GM18951 (cell line): ENCODE measurements around the gene RHBDF2.
"Not testable (repeated sequence)": the region's sequence is repeated elsewhere in the genome, so short reads cannot be mapped to it uniquely, and the experiment has no call there.

Experiments used
- POLR2A ChIP-seq: IDR thresholded peaks from 4 replicates; pipeline ENCODE4 v1.6.1; 2011; ENCODE audit warnings: mild to moderate bottlenecking; ENCODE audit not compliant: insufficient read length, insufficient read depth; ENCODE audit errors: extremely low read depth
- in situ Hi-C: fragments of 300-500 bp; cut with MboI; formaldehyde crosslinking; loops from one replicate; pipeline ENCODE4 v1.12.0; 2022; ENCODE audit warnings: low sequenced_read_pairs, mixed read lengths, inconsistent platforms; ENCODE audit not compliant: unreplicated experiment

Gene RHBDF2

DNA sequence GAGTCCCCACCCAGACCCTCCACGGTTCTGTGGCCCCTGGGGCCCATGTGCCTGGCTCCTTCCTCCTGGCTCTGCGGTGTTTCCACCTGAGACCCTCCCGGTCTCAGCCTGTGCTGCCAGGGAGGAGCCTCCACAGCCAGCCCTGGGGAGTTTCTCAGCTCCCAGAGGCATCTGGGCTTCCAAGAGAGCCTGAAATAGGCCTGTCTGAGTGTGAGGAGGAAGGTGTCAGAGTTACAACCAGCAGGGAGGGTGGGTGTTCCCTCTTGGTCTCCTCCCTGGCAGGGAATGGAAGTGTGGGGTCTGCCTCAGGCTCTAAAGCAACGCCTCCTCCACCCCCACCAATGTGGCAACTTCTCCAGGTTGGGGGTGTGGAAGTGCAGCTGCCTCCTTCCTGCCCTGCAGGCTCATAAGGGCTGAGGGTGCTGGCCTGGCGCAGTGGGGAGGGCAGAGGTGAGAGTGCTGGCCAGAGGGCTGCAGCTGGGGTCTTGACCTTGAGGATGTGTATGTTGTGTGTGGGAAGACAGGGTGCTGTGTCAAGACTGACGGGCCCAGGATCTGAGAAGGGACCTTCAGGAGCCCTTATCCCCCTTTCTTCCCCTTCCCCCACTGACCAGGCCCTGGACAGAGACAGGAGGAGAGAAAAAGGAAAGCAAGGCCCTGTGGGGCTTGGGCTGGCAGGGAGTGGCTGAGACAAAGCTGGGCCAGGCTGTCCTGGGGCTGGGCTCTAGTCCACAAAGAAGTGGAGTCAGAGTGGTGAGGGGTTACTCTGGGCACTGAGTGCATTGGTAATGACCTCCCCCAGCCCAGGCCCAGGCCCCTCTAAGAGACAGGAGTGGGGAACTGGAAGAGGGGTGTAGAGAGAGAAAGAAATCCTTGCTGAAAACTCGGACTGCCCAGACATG, 33.9 kb upstream of the RHBDF2 start:
- in situ Hi-C loops, result no loop called here
- no peak for TF ChIP-seq POLR2A

DNA sequence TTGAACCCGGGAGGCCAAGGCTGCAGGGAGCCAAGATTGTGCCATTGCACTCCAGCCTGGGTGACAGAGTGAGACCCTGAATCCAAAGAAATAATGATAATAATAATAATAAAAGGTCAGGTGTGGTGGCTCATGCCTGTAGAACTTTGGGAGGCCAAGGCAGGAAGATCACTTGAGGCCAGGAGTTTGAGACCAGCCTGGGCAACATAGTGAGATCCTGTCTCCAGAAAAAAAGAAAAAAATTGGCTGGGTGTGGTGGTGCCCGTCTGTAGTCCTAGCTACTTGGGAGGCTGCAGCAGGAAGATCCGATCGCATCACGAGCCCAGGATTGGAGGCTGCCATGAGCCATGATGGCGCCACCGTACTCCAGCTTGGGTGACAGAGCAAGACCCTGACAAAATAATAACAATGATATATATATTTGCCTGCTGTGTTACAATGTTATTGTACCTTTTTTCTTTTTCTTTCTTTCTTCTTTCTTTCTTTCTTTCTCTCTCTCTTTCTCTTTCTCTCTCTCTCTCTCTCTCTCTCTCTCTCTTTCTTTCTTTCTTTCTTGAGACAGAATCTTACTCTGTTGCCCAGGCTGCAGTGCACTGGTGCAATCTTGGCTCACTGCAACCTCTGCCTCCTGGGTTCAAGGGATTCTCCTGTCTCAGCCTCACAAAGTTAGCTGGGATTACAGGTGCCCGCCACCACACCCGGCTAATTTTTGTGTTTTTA, 32.6 kb upstream of the RHBDF2 start:
- in situ Hi-C loops, result not testable (repeated sequence)

- in situ Hi-C loops, result no loop called here
Observed at GRCh38 chr17:76532072-76532651, 30.9 kb upstream of the RHBDF2 start.

DNA sequence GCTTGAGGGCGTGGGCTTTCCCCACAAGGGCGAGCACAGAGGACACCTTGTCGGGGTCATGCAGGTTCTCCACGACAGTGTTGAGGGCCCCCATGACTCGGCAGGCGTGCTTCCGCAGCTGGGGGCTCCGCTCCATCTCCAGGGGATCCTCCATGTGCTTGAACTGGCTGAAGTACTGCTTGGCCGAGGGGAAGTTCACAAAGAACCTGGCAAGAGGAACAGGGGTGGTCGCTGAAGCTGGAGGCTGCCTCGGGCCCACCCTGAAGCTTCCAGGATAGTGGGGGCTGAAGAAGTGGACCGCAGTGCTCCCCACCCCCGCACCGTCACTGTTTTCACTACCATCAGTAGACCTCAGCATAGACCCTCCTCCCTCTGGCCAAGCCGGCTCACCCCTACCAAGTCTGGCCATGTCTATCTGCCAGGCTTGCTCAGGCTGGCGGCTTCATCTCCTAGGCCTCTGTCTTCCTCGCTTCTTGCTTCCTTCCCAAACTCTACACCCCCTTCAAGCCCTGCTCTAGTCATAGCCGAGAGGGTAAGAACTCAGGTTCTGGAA, 30.3 kb upstream of the RHBDF2 start:
- in situ Hi-C loops, result no loop called here
- no peak for TF ChIP-seq POLR2A

More at GRCh38 chr17:76532072-76532651, 30.9 kb upstream of the RHBDF2 start:
- no peak for TF ChIP-seq POLR2A

- TF ChIP-seq POLR2A, result no peak
- in situ Hi-C loops, result no loop called here
Observed at GRCh38 chr17:76530811-76531485, 29.7 kb upstream of the RHBDF2 start.

- in situ Hi-C loops, result no loop called here
- no peak for TF ChIP-seq POLR2A
Observed at GRCh38 chr17:76530095-76530723, 29.0 kb upstream of the RHBDF2 start.

- TF ChIP-seq POLR2A, result no peak
- in situ Hi-C loops, result no loop called here
Observed at GRCh38 chr17:76529224-76530094, 28.2 kb upstream of the RHBDF2 start.

DNA sequence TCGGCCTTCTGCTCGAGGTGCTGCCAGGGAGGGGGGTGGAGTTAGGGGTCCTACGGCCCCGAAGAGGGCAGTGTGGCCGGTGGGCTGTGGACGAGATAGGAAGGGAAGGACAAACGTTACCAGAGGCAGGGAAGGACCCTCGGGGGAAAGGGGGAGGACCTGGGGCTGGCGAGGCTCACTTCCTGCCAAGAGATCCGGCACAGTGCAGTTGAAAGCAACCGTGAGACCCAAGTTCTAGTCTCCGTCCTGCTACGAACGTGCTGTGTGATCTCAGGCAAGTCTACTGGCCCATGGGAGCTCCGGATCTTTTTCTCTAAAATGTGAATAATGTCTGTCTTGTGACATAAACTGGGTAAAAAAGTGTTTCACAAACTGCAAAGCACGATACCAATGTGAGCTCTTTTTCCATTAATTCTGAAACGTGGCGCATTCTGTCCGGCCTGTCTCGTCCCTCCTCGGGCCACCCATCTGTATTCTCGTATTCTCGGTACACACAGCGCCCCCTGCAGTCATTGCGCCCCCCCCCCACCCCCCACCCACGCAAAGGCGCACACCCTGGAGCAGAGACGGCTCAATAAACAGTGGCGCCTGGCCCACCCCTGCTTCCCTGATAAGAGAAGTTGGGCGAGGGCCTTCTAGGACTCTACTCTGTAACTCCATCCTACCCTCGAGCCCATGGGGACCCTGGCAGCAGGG, 27.5 kb upstream of the RHBDF2 start:
- in situ Hi-C loops, result no loop called here
- no peak for TF ChIP-seq POLR2A

DNA sequence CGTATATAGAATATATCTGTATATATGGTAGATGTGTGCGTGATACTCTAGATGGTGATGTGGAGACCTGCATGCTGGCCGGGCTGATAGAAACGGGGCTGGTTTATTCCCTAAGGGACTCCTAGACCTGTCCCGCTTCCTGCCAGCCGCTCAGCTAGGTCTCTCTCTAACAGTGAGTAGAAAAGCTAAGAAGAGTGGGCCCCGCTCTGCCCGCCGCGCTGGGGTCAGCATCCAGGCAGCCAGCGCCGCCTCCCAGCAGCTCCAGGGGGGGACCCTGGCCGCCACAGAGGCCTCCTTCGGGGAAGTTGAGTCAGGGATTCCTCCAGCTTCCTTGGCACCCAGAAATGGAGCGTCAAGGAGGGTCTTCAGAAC, 26.9 kb upstream of the RHBDF2 start:
- in situ Hi-C loops, result no loop called here
- no peak for TF ChIP-seq POLR2A

DNA sequence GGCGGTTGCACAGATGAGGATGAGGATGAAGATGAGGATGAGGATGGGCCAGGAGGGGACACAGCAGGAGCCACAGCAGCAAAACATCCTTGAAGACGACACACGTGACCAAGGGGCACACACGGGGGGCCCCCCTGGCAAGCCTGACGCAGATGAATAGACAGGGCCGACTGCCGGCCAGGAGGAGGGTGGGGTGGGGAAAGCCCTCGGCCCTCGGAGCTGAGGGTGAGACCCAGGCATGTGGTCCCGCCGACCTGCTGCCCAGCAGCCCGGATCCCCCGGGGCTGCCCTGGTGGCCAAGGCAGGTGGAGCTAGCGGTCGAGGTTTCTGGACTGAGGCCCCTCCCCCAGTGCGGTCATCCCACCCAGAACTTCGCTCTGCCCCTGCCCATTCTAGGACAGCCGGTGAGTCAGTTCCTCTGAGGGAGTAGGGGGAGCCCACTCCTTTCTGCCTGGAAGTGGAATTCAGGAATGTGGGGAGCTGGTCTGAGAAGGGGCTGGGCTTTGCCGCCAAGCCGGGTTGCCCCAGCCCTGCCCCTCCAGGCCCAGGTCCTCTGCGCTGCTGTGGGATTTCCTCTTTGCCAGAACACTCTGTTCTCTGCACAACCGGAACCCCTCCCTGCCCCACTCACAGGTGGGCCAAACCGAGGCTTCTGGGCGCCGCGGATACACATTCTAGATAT, 26.3 kb upstream of the RHBDF2 start:
- no peak for TF ChIP-seq POLR2A
- in situ Hi-C loops, result no loop called here

GRCh38 chr17:76527016-76527415, 25.8 kb upstream of the RHBDF2 start:
- in situ Hi-C loops, result not testable (repeated sequence)

DNA sequence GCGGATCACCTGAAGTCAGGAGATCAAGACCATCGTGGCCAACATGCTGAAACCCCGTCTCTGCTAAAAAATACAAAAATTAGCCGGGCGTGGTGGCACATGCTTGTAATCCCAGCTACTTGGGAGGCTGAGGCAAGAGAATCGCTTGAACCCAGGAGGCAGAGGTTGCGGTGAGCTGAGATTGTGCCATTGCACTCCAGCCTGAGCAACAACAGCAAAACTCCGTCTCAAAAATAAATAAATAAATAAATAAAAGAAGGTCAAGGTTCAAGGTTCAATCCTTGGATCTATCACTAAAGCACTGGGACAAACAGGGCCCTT, 24.2 kb upstream of the RHBDF2 start:
- in situ Hi-C loops, result not testable (repeated sequence)
